Measurements from ENCODE around the gene FKBP2.

FKBP2 gene

GRCh38 chr11:64290352-64291261 is 49.7 kb downstream of the FKBP2 start:
- Histone ChIP-seq H3K27ac (ENCODE audit: low read depth, low read length) (no peak overlapping the region), H3K9ac (ENCODE audit: low read depth, low read length) (no peak overlapping the region), H3K4me3 (ENCODE audit: low read length) (peak overlapping the region; percentile 47), H3K27me3 (ENCODE audit: insufficient read depth, low read length) (peaks cover 76% of the 10 kb centered on the region), H3K9me3 (ENCODE audit: insufficient read depth, low read depth, low read length) (no peaks in the 10 kb centered on the region), H3K36me3 (ENCODE audit: insufficient read depth, low read length) (no peaks in the 10 kb centered on the region), H3K4me1 (ENCODE audit: insufficient read depth, low read length) (0 out of 2 replicates have a peak, but pooled peaks cover 3% of the 10 kb centered on the region)
- 51% methylated on average over 10 of the region's 10 CpGs for WGBS

- Histone ChIP-seq H3K27ac (ENCODE audit: low read depth, low read length) (no peak within 1 kb of the TSS), H3K4me3 (ENCODE audit: low read length) (peak within 1 kb of the TSS; percentile 47), H3K9ac (ENCODE audit: low read depth, low read length) (no peak within 1 kb of the TSS; the same call in 1 of the 2 replicates)
Observed at GRCh38 chr11:64291262-64291751, 50.4 kb downstream of the FKBP2 start, which contains the start of gene KCNK4. KCNK4 (plus strand) TSS chr11:64291302; CDS start chr11:64293019, 1,717 bp downstream.

GRCh38 chr11:64291752-64292459 is 51.0 kb downstream of the FKBP2 start:
- WGBS, result 2% methylated on average over 96 of the region's 96 CpGs
- H3K4me1 ChIP-seq (ENCODE audit: insufficient read depth, low read length), result no peaks in the 10 kb centered on the region
- H3K9ac ChIP-seq (ENCODE audit: low read depth, low read length), result no peak overlapping the region
- no peaks in the 10 kb centered on the region for H3K36me3 ChIP-seq (ENCODE audit: insufficient read depth, low read length)
- H3K27me3 ChIP-seq (ENCODE audit: insufficient read depth, low read length), result peaks cover 81% of the 10 kb centered on the region
- peak overlapping the region; percentile 47 for H3K4me3 ChIP-seq (ENCODE audit: low read length)
- no peak overlapping the region for H3K27ac ChIP-seq (ENCODE audit: low read depth, low read length)
- H3K9me3 ChIP-seq (ENCODE audit: insufficient read depth, low read depth, low read length), result no peaks in the 10 kb centered on the region

More at GRCh38 chr11:64291262-64291751, 50.4 kb downstream of the FKBP2 start, which contains the start of gene KCNK4:
- H3K4me1 ChIP-seq (ENCODE audit: insufficient read depth, low read length), result 0 out of 2 replicates have a peak, but pooled peaks cover under 1% of the 10 kb centered on the region
- 1% methylated on average over 45 of the region's 45 CpGs for WGBS
- peaks cover 80% of the 10 kb centered on the region for H3K27me3 ChIP-seq (ENCODE audit: insufficient read depth, low read length)
- no peaks in the 10 kb centered on the region for H3K9me3 ChIP-seq (ENCODE audit: insufficient read depth, low read depth, low read length)
- H3K36me3 ChIP-seq (ENCODE audit: insufficient read depth, low read length), result no peaks in the 10 kb centered on the region

DNA sequence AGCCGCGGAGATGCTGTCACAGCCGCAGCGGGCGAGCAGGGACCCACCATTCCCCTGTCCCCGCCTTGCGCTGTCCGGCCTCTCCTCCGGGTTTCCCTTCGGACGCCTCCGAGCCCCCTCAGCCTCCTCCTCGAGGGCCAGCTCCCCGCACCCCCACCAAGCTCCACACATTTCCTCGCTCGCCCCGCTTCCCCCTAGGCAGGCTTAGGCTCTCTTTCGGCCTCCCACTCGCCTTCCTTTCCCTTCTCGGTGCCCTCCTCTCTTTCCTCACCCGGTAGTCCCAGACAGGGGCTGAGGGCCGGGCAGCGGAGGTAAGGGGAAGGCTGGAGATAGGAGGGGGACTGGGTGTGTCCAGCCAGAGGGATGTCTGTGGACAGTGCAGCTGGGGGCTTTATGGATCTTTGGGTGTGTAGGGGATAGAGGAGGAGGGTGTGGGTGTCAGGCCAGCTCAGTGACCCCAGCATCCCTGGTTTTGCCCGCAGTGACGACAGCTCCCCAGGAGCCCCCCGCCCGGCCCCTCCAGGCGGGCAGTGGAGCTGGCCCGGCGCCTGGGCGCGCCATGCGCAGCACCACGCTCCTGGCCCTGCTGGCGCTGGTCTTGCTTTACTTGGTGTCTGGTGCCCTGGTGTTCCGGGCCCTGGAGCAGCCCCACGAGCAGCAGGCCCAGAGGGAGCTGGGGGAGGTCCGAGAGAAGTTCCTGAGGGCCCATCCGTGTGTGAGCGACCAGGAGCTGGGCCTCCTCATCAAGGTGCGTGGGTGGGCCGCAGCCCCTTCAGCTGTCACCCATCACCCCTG is 51.8 kb downstream of the FKBP2 start:
- H3K9me3 ChIP-seq (ENCODE audit: insufficient read depth, low read depth, low read length), result no peaks in the 10 kb centered on the region
- peaks cover 86% of the 10 kb centered on the region for H3K27me3 ChIP-seq (ENCODE audit: insufficient read depth, low read length)
- H3K9ac ChIP-seq (ENCODE audit: low read depth, low read length), result no peak overlapping the region
- H3K4me1 ChIP-seq (ENCODE audit: insufficient read depth, low read length), result no peaks in the 10 kb centered on the region
- H3K27ac ChIP-seq (ENCODE audit: low read depth, low read length), result no peak overlapping the region
- H3K4me3 ChIP-seq (ENCODE audit: low read length), result peak overlapping the region; percentile 47
- no peaks in the 10 kb centered on the region for H3K36me3 ChIP-seq (ENCODE audit: insufficient read depth, low read length)
- 39% methylated on average over 42 of the region's 42 CpGs for WGBS
